Endothelial cell (in vitro differentiated cells): ENCODE measurements around the gene GP1BA. TPM values are rescaled to one million over a fixed set of nuclear protein-coding genes. Genes with fewer than 3 reads are reported as not detected.

ENCODE experiments used
- DNase-seq: peaks from one replicate; pipeline ENCODE4 v3.0.0; 2021; ENCODE audit warnings: low spot score
- H3K27ac Mint-ChIP-seq: one replicate; pipeline ENCODE4 v1.8.0; 2021; ENCODE audit warnings: mixed read lengths, inconsistent platforms; ENCODE audit not compliant: unreplicated experiment
- H3K27me3 Mint-ChIP-seq: one replicate; pipeline ENCODE4 v1.8.0; 2021; ENCODE audit warnings: mild to moderate bottlenecking, moderate library complexity, mixed read lengths, inconsistent platforms; ENCODE audit not compliant: unreplicated experiment
- H3K36me3 Mint-ChIP-seq: one replicate; pipeline ENCODE4 v1.8.0; 2021; ENCODE audit warnings: mild to moderate bottlenecking, low read depth, mixed read lengths, inconsistent platforms; ENCODE audit not compliant: unreplicated experiment
- H3K4me1 Mint-ChIP-seq: one replicate; pipeline ENCODE4 v1.8.0; 2021; ENCODE audit warnings: mild to moderate bottlenecking, mixed read lengths, inconsistent platforms; ENCODE audit not compliant: unreplicated experiment
- H3K4me3 Mint-ChIP-seq: one replicate; pipeline ENCODE4 v1.8.0; 2021; ENCODE audit warnings: mild to moderate bottlenecking, mixed read lengths, inconsistent platforms; ENCODE audit not compliant: unreplicated experiment
- H3K9me3 Mint-ChIP-seq: one replicate; pipeline ENCODE4 v1.8.0; 2021; ENCODE audit warnings: mixed read lengths, inconsistent platforms; ENCODE audit not compliant: unreplicated experiment
- total RNA-seq: library from RNA; stranded (reverse); fragmentation: NEBNext Ultra II Directional; extraction: Animal tissue kit (Norgen Biotek cat#: 25700); gene quantifications from one replicate; pipeline ENCODE4 v1.2.1, GENCODE V29; 2021; ENCODE audit not compliant: unreplicated experiment
- TF ChIP-seq, protein P1 (sequence below): fragments of 200-600 bp; sonication (generic); IDR thresholded peaks from one replicate; pipeline ENCODE4 v1.5.0; 2021; ENCODE audit warnings: antibody characterized with exemption; ENCODE audit not compliant: unreplicated experiment

Gene GP1BA
- total RNA-seq, 1 donor from 2014 or later = 1.3 TPM

DNA sequence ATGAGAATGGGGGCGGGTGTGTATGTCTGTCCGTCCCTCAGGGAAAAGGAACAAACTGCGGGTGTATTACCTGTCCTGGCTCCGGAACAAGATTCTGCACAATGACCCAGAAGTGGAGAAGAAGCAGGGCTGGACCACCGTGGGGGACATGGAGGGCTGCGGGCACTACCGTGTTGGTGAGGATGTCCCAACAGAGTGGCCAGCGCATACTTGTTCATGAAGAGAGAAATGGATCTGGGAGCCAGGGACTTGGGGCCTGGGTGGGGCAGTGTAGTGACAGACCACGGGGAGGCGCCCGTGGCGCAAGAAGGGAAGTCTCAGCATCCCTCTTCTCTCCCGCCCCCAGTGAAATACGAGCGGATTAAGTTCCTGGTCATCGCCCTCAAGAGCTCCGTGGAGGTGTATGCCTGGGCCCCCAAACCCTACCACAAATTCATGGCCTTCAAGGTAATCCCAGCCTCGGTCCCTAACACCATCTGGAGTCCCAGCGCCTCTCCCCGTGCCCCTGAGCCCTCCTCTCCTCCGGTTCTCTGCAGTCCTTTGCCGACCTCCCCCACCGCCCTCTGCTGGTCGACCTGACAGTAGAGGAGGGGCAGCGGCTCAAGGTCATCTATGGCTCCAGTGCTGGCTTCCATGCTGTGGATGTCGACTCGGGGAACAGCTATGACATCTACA lies 36.3 kb upstream of the GP1BA start:
- TF ChIP-seq, protein P1, sequence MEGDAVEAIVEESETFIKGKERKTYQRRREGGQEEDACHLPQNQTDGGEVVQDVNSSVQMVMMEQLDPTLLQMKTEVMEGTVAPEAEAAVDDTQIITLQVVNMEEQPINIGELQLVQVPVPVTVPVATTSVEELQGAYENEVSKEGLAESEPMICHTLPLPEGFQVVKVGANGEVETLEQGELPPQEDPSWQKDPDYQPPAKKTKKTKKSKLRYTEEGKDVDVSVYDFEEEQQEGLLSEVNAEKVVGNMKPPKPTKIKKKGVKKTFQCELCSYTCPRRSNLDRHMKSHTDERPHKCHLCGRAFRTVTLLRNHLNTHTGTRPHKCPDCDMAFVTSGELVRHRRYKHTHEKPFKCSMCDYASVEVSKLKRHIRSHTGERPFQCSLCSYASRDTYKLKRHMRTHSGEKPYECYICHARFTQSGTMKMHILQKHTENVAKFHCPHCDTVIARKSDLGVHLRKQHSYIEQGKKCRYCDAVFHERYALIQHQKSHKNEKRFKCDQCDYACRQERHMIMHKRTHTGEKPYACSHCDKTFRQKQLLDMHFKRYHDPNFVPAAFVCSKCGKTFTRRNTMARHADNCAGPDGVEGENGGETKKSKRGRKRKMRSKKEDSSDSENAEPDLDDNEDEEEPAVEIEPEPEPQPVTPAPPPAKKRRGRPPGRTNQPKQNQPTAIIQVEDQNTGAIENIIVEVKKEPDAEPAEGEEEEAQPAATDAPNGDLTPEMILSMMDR = no peak
- Mint-ChIP-seq H3K27ac (no peak overlapping the region), H3K4me1 (peaks cover 10% of the 10 kb centered on the region), H3K36me3 (peaks cover 25% of the 10 kb centered on the region), H3K9me3 (no peaks in the 10 kb centered on the region), H3K27me3 (peaks cover 23% of the 10 kb centered on the region), H3K4me3 (no peak overlapping the region)
- peak; percentile 53 for DNase-seq

DNA sequence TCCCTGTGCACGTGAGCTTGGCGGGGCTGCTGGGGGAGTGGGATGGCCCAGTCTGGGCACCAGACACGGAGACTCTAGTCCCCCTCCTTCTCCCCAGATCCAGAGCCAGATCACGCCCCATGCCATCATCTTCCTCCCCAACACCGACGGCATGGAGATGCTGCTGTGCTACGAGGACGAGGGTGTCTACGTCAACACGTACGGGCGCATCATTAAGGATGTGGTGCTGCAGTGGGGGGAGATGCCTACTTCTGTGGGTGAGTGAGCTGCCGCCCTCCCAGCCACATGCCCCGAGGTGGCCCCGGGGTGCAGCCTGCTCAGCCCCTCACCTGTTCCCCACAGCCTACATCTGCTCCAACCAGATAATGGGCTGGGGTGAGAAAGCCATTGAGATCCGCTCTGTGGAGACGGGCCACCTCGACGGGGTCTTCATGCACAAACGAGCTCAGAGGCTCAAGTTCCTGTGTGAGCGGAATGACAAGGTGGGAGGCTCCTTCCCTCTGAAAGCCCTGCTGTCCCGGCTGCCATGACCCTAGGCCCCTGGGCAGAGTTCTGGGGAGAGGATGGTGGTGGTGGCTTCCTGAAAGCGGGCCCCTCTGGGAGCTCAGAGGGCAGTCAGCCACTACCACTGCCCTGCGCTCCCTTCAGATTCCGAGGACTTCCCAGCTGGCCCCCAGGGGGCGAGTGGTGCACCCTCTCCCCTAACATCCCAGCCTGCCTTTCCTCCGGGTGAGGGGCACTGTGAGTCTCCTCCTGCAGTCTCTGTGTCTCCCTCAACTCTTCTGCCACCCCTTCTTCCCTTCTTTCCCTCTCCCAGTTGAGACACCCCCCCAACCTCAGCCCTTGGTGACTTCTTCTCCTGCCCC lies 35.5 kb upstream of the GP1BA start:
- peak overlapping the region; percentile 66 for H3K4me3 Mint-ChIP-seq
- DNase-seq = no peak
- no peak overlapping the region for H3K27ac Mint-ChIP-seq
- TF ChIP-seq, protein P1 = no peak
- no peaks in the 10 kb centered on the region for H3K9me3 Mint-ChIP-seq
- H3K36me3 Mint-ChIP-seq = peaks cover 25% of the 10 kb centered on the region
- H3K4me1 Mint-ChIP-seq = peaks cover 10% of the 10 kb centered on the region
- H3K27me3 Mint-ChIP-seq = peaks cover 22% of the 10 kb centered on the region

DNA sequence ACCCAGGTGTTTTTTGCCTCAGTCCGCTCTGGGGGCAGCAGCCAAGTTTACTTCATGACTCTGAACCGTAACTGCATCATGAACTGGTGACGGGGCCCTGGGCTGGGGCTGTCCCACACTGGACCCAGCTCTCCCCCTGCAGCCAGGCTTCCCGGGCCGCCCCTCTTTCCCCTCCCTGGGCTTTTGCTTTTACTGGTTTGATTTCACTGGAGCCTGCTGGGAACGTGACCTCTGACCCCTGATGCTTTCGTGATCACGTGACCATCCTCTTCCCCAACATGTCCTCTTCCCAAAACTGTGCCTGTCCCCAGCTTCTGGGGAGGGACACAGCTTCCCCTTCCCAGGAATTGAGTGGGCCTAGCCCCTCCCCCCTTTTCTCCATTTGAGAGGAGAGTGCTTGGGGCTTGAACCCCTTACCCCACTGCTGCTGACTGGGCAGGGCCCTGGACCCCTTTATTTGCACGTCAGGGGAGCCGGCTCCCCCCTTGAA lies 34.8 kb upstream of the GP1BA start:
- no peaks in the 10 kb centered on the region for H3K9me3 Mint-ChIP-seq
- H3K4me3 Mint-ChIP-seq = peak overlapping the region; percentile 66
- TF ChIP-seq, protein P1 = no peak
- peaks cover 25% of the 10 kb centered on the region for H3K36me3 Mint-ChIP-seq
- no peak for DNase-seq
- peaks cover 10% of the 10 kb centered on the region for H3K4me1 Mint-ChIP-seq
- H3K27me3 Mint-ChIP-seq = peaks cover 23% of the 10 kb centered on the region
- H3K27ac Mint-ChIP-seq = peak overlapping the region; percentile 63

DNA sequence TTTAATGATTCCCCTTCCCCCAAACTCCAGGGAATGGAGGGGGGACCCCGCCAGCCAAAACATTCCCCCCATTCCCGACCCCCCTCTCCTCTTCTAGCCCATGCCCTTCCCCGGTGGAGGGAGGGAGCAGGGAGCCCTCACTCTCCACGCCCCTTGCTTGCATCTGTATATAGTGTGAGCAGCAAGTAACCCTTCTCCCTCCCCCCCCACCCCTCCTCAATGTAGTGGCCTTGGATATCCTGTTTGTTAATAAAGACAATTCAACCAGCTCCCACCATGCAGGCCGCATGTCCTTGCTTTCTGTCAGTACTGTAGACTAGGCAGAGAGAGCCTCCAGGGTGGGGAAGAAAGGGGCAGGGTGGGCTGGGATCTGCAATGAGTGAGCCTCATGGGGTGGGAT lies 34.3 kb upstream of the GP1BA start:
- TF ChIP-seq, protein P1 = no peak
- Mint-ChIP-seq H3K27ac (no peak overlapping the region), H3K36me3 (peaks cover 25% of the 10 kb centered on the region), H3K4me3 (no peak overlapping the region), H3K4me1 (peaks cover 10% of the 10 kb centered on the region), H3K9me3 (no peaks in the 10 kb centered on the region), H3K27me3 (peaks cover 24% of the 10 kb centered on the region)
- DNase-seq = no peak
